NCI-H82 treated with DMSO at 0.1 percent for 48 hours (cell line): Measurements from ENCODE around the gene D2HGDH.
"Not testable (repeated sequence)": the region's sequence is repeated elsewhere in the genome, so short reads cannot be mapped to it uniquely, and the experiment has no call there.

Source experiments
- DNase-seq: peaks from one replicate; lab custom pipeline; 2025; ENCODE audit not compliant: unreplicated experiment; lab: John Stamatoyannopoulos, UW

D2HGDH gene

GRCh38 chr2:241724975-241725870 is 9.2 kb upstream of the D2HGDH start:
- DNase-seq = no peak

GRCh38 chr2:241726459-241726858 is 8.0 kb upstream of the D2HGDH start:
- DNase-seq = no peak

DNA sequence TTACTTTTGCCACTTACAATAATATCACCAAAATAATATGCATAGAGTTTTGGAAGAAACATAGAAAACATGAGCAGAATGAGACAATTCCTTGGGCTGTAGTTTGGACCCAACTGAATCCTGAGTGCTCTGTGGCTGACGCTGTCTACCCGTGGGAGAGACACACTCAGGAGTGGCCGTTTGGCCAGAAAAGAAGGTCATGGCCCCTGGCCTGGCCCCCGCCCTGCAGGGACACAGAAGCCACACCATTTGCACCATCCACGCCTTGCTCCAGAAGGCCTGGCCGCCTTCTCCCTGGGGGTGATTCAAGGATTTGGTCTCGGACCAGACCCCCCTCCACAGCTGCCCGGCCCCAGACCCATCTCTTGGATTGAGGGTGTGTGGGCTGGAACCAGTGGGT is 6.4 kb upstream of the D2HGDH start:
- no peak for DNase-seq

- DNase-seq = no peak
Observed at GRCh38 chr2:241728627-241729026, 5.8 kb upstream of the D2HGDH start.

DNA sequence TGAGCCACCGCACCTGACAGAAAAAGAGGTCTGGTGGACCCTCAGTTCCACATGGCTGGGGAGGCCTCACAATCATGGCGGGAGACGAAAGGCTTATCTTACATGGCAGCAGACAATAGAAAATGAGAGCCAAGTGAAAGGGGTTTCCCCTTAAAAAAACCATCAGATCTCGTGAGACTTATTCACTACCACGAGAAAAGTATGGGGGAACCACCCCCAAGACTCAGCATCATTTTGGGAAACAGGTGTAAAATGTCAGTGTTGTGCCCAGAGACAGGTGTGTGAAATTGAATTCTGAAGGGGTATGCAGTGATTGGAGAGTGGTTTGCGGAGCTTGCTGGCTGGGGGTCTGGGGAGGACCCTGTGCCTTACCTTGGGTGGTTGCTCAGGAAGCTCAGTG is 4.6 kb upstream of the D2HGDH start:
- no peak for DNase-seq

DNA sequence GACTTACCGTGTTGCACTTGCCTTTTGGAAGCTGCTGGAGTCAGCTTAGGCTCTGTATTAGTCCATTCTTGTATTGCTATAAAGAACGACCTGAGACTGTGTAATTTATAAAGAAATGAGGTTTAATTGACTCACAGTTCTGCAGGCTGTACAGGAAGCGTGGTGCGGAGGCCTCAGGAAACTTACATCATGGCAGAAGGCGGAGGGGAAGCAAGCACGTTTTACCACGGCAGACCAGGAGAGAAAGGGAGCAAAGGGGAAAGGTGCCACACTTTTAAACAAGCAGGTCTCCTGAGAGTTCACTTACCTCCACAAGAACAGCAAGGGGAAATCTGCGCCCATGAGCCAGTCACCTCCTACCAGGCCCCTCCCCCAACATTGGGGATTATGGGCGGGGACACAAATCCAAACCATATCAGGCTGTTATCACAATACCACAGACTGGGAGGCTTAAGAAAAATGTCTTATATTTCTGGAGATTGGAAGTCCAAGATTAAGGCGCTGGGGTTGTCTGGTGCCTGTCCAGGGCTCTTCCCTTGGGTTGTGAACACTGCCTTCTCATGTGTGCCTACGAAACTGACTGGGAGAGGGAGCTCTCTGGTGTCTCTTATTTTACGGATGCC is 3.6 kb upstream of the D2HGDH start:
- no peak for DNase-seq

GRCh38 chr2:241732513-241733186 is 1.8 kb upstream of the D2HGDH start:
- DNase-seq = not testable (repeated sequence)

- DNase-seq = no peak
Observed at GRCh38 chr2:241733391-241734207, 831 bp upstream of the D2HGDH start.

GRCh38 chr2:241734208-241734466 is 293 bp upstream of the D2HGDH start:
- no peak for DNase-seq

- DNase-seq = no peak
Observed at GRCh38 chr2:241736111-241736510, 1.7 kb downstream of the D2HGDH start.

DNA sequence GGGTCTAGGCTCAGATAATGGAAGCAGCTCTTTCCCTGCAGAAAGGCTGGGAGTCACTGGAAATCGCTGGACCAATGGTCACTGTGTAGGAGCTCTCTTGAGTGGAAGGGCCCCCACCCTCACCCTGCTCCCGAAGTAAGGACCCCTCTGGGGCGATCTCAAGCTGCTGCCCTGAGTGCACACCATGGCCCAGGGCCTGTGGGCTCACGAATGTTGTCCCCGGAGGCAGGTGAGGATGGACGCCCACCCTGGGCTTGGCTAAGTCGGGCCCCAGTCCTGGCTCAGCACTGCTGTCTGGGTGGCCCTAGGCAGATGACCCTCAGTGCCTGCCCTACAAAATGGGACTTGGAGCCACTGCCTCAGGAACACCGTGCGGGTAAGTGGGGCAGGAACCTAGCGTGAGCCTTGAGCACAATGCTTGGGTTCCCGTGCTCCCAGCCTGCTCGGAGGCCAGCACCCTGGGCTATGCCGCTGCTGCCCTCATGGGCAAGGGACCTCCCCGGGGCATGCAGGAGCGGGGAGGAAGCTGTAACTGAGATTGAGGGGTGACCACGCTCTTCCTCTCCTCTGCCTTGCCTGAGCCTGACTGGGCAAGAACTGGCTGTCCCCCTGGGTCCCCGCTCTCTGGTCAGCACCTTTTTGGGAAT is 3.7 kb downstream of the D2HGDH start:
- no peak for DNase-seq

GRCh38 chr2:241739177-241739576 is 4.7 kb downstream of the D2HGDH start:
- no peak for DNase-seq

- DNase-seq = no peak
Observed at GRCh38 chr2:241739651-241740050, 5.2 kb downstream of the D2HGDH start.

GRCh38 chr2:241741016-241741415 is 6.6 kb downstream of the D2HGDH start:
- no peak for DNase-seq

GRCh38 chr2:241742320-241742939 is 8.0 kb downstream of the D2HGDH start:
- DNase-seq = no peak

DNA sequence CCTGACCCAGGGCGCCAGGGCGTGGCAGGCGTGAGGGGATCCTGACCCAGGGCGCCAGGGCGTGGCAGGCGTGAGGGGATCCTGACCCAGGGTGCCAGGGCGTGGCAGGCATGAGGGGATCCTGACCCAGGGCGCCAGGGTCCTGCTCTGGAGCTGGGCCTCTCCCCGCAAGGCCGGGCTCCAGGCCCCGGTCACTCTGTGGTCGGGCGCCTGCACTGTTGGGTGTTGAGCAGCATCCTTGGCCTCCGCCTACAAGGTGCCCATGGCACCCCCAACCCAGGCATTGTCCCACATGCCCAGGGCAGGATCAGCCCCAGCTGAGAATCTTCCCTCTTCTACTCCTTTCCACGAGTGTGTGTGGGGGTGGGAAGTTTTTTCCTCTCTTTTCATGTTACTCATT is 8.6 kb downstream of the D2HGDH start:
- not testable (repeated sequence) for DNase-seq

- DNase-seq = no peak
Observed at GRCh38 chr2:241743620-241744019, 9.2 kb downstream of the D2HGDH start.

GRCh38 chr2:241744028-241744754 is 9.8 kb downstream of the D2HGDH start:
- no peak for DNase-seq

GRCh38 chr2:241745276-241745675 is 10.8 kb downstream of the D2HGDH start:
- DNase-seq = no peak

DNA sequence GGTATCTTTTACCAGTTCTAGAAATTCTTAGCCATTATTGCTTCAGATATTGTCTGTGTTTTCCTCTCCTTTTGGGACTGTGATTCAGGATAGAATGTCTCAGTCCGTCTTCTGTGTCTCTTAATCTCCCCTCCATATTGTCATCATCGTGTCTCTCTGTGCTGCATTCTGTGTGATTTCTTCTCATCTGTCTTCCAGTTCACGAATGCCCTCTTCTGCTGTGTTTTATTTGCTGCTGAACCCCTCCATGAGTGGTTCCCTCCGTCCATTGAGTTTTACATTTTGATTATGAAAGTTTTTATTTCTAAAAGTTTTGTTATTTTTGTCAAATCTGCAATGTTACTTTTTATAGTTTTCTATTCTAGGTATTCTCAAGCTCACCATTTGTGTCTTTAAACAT is 11.7 kb downstream of the D2HGDH start:
- no peak for DNase-seq
